ENCODE data around the gene MRS2.

GRCh38 chr6:24402697-24403500, at the start of gene MRS2:
- TF ChIP-seq POLR2A (IDR thresholded peaks at IDR 0.05), result peak in 1 of 2 donors; percentile 94
- TF ChIP-seq CTCF (IDR thresholded peaks at IDR 0.05), result no peak
